GM21576 (cell line): ENCODE measurements around the gene DISP3.

Experiments used
- ATAC-seq: cut with Tn5 transposase; IDR thresholded peaks from one replicate; pipeline ENCODE4 v1.9.1; 2021; ENCODE audit warnings: mild to moderate bottlenecking, moderate library complexity; ENCODE audit not compliant: unreplicated experiment

The DISP3 gene

DNA sequence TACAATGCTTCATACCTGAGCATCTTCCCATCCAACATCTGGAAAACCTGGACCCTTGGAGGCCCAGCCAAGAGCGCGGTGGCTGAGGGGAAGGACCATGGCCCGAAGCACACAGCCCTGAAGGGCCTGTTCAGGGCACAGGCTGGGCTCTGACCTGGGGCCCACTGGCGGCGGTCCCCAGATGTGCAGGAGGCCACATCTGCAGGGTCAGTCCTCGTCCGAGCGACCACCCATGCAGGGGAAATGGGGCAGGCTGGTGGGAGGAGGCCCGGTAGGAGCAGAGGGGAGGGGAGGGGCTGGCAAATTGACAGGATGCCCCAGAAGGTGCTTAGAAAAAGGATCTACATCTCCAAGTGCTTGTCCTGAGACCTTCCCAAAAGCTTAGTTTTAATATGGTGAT is 59.9 kb downstream of the DISP3 start:
- ATAC-seq, result no peak

- no peak for ATAC-seq
These were observed 61.2 kb downstream of the DISP3 start for GRCh38 chr1:11539850-11540772.

DNA sequence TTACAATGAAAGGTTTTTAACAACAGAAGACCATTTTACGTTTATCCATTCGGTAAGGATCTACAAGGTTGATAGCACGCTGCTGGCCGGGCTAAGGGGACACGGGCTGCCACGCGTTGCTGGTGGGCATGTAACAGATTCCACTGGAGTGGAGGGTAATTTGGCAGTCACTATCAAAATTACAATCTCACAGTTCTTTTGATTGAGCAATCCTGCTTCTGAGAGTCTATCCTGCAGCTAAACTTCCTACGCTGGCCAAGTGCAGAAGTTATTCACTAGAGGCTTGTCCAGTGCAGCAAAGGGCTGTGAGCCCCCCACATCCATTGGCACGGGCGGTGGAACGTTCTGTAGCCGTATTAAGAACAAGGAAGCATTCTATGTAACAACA is 61.8 kb downstream of the DISP3 start:
- ATAC-seq, result no peak

GRCh38 chr1:11541236-11541635 is 62.3 kb downstream of the DISP3 start:
- ATAC-seq, result no peak

DNA sequence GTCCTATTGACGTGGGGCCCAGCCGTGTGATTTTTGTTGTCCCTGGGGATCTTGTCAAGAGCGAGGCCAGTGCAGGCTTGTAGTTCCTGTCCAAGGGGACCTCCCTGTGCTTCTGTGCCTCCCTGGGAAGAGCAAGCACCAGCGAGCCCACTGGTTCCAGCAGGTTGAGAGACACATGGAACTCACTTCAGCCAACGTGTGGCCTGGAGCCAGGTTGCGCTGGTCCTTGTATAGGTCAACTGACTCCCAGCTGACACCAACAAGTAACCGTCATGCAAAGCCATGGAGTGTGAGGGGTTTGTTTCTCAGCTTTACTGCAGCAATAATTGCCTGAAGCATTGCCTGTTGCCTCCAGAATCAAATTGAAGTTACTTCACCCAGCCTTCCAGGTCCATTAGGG is 63.0 kb downstream of the DISP3 start:
- ATAC-seq, result no peak

- no peak for ATAC-seq
These were observed 64.4 kb downstream of the DISP3 start for GRCh38 chr1:11543392-11543791.

DNA sequence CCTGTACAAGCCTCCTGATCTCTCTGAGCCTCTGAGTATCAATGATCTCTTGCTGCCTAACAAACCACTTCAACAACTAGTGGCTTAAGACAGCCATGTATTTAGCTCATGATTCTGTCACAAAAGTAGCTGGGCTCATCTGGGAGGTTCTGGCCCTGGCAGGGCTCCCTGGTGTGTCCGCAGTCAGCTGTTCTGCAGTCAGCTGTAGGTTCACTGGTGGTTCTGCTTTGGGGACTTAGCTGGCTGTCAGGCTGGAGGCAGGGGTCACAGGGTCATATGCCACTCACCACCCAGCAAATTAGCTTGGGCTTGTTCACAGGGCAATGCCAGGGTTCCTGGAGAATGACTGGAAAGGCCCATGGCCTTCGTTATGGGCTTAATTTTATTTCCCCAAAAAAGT is 64.8 kb downstream of the DISP3 start:
- ATAC-seq, result no peak

DNA sequence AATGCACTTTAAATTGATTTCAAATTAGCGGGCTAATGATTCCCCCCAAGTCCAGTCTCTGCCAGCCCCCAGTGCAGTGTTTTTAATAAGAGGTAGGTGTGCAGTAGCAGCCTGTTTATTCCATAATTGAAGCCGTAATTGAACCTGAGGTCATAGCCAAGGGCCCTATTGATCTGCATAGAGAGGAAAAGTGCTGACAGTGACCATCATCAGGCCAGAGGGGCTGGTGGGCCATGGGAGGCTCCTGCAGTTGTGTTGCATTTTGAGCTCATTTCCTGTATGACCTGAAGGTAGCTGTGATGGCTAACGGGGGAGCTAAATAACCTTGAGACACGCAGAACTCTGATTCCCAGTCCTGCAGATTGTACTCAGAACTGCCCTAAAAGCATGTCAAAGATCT is 67.5 kb downstream of the DISP3 start:
- no peak for ATAC-seq

GRCh38 chr1:11550664-11551283 is 71.8 kb downstream of the DISP3 start:
- no peak for ATAC-seq

DNA sequence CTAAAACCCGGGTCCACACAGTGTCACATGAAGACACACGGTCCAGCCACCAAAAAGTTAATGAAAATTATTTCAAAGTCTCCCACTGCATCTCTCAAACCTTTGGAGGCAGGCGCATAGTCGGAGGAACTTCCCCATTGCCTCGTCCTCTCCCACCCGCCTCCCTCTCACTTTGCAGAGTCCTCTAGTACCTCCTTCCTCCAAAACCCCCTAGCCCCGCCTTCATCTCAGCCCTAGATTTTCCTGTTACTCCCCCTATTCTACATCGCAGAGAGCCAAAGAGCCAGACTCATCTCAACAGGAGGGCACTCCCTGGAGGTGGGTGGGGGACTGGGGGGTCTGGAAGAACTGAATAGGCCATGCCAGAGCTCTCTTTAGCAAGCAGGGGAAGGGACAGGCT is 79.3 kb downstream of the DISP3 start:
- ATAC-seq, result no peak

DNA sequence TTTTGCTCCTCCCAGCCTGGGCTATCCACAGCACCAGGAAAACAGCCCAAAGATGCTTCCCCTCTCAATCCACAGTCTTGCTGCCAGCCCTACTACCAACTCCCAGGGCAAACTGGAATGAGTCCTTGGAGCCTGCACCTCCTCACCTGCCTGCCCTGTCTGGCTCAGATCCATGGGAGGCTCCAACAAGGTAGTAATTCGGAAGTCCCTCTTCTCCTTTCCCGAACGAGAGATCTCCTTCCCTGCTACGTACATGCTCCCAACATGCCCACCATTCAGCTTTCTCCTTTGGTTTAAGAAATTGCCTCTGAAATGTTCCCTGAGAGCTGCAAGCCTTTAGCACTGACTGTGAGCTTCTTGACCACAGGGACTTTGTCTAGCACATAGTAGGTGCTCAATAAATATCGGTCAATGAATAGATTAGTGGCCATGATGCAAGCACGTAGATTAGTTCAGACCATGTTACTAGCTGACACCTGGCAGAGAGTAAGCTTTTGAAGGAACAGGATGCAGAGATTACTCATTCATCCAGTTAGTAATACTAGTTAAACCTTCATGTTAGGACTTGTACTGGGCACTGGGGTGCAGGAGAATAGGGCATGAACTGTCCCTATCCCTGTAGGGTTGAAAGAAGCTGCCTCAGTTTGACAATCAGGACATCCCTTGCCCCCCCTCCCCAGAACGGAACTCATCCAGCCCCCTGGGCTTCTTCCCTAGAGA is 80.1 kb downstream of the DISP3 start:
- no peak for ATAC-seq

DNA sequence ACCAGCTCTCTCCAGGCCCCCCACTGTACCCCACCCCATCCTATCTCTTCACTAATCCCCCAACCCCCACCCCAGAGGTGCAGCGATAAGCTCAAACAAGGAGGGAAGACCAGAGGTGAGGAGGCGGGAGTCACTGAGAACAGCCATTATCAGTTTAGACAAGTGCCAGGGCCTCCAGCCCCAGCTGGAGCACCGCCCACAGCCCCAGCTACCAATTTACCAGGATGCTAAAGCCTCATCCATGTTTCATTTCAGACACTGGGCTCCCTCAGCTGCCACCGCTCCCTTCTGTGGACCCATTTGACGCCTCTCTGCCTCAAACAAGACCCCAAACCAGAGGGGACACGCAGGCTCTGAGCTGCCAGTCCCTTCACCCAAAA is 80.6 kb downstream of the DISP3 start:
- ATAC-seq, result no peak

DNA sequence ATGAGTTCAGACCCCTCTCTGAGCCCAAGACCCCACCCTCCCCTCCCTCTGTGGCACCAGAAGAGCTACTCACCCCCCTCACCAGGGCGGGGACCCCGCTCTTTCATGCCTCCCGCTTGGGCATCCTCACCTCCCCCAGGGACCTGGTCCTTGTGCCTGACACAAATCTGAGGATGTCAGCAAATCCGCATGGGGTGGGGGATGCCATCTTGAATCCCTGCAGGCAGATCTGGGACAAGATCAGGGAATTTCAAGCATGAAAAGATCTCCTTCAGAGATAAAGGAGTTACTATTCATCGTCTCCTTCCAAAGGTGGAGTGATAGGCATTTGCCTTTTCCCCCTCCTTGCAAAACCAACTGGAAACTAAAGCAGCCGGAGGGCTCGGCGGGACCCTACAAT is 81.1 kb downstream of the DISP3 start:
- ATAC-seq, result no peak

- ATAC-seq, result no peak
These were observed 82.8 kb downstream of the DISP3 start for GRCh38 chr1:11561740-11562139.

- ATAC-seq, result no peak
These were observed 83.7 kb downstream of the DISP3 start for GRCh38 chr1:11562664-11563063.

DNA sequence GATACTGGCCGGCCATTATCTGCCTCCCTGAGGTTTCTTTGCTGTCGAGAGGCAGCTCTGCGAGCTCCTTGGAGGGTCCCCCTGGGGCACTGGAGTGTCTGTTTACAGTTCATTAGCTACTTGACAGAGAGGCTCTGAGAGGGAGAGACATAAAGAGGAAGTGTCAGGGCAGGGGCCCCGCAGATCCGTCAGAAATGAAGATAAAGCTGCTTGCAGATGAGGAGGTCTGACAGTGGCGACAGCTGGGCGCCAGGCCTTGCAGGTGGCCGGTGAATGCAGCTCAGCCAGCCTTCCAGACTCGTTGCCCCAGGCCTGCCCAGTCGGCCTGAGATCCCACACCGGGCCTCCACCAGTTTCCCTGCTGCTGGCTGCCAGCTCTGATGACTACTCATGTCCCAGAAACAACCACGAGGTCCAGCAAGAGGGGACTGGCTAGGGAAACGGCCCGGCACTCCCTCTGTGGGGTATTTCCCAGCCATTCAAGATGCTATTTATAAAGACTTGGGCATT is 84.7 kb downstream of the DISP3 start:
- ATAC-seq, result no peak

DNA sequence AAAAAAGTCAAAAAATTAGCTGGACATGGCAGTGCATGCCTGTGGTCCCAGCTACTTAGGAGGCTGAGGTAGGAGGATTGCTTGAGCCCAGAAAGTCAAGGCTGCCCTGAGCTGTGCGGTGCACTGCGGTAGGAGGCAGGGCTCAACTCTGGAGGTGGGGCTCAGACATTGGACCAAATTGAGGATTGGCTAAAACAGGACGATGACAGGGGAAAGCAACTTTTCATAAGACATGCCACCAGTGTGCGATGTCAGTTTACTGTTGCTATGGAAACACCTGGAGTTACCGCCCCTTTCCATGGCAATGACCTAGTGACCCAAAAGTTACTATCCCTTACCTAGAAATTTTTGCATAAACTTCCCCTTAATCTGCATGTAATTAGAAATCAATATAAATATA is 85.3 kb downstream of the DISP3 start:
- ATAC-seq, result no peak

DNA sequence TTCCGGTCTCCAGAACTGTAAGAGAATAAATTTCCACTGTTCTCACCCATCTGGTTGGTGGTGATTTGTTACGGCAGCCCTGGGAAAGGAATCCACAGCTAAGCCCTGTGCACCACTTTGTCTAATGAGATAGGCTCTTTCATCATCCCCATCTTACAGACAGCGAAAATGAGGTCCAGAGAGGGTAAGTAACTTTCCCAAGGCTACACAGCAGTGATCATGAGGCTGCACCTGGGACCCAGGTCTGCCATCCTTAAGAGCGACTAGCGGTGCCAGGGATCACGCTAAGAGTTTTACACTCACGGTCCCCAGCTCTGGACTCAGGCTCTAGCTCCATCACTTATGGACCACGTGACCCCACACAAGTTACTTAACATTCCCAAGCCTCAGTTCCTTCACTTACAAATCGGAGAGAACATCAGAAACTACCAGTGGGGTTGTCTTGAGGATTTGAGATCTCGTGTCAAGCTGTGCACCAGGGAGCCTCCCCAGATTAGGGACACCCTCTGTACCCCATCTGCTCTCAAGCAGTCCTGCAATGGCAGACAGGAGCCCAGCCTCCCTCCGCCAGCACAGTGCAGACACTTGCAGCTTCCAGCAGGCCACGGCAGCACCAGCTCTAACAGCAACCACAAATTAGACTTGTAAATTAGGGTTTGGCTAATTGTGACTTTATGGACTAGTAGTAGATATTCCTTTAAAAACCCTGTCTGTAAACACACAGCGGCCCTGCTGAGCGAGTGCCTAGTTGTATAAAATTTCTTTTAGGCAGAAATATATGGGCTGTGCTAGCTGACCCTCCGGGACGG is 87.3 kb downstream of the DISP3 start:
- no peak for ATAC-seq

GRCh38 chr1:11567244-11568065 is 88.5 kb downstream of the DISP3 start:
- no peak for ATAC-seq

- no peak for ATAC-seq
These were observed 89.7 kb downstream of the DISP3 start for GRCh38 chr1:11568687-11569086.
